GM18873 (cell line): Measurements from ENCODE around the gene RPL15.

ENCODE experiments used
- ATAC-seq: cut with Tn5 transposase; IDR thresholded peaks from one replicate; pipeline ENCODE4 v1.9.1; 2021; ENCODE audit warnings: mild to moderate bottlenecking, moderate library complexity, moderate number of reproducible peaks; ENCODE audit not compliant: unreplicated experiment, low FRiP score

Gene RPL15

GRCh38 chr3:23956701-23957100 lies 39.8 kb downstream of the RPL15 start:
- ATAC-seq, result no peak

GRCh38 chr3:23959135-23959900 lies 42.4 kb downstream of the RPL15 start:
- no peak for ATAC-seq

- no peak for ATAC-seq
These were observed 43.7 kb downstream of the RPL15 start for GRCh38 chr3:23960649-23961048.

- no peak for ATAC-seq
These were observed 44.1 kb downstream of the RPL15 start for GRCh38 chr3:23961066-23961465.

- ATAC-seq, result no peak
These were observed 45.0 kb downstream of the RPL15 start for GRCh38 chr3:23961913-23962312.

- ATAC-seq, result no peak
These were observed 47.8 kb downstream of the RPL15 start for GRCh38 chr3:23964537-23965235.

- no peak for ATAC-seq
These were observed 49.4 kb downstream of the RPL15 start for GRCh38 chr3:23966328-23966727.

GRCh38 chr3:23968463-23969184 lies 51.7 kb downstream of the RPL15 start:
- ATAC-seq, result no peak

- no peak for ATAC-seq
These were observed 52.5 kb downstream of the RPL15 start for GRCh38 chr3:23969393-23969792.
